NCI-H82 treated with DMSO at 0.1 percent for 48 hours (cell line): ENCODE results near the gene FAM53A.

Experiments
- DNase-seq: peaks from one replicate; lab custom pipeline; 2025; ENCODE audit not compliant: unreplicated experiment; lab: John Stamatoyannopoulos, UW

FAM53A gene, protein sequence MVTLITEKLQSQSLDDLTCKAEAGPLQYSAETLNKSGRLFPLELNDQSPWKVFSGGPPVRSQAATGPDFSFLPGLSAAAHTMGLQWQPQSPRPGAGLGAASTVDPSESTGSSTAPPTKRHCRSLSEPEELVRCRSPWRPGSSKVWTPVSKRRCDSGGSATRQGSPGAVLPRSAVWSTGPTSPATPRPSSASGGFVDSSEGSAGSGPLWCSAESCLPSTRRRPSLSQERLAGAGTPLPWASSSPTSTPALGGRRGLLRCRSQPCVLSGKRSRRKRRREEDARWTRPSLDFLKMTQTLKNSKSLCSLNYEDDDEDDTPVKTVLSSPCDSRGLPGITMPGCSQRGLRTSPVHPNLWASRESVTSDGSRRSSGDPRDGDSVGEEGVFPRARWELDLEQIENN

DNA sequence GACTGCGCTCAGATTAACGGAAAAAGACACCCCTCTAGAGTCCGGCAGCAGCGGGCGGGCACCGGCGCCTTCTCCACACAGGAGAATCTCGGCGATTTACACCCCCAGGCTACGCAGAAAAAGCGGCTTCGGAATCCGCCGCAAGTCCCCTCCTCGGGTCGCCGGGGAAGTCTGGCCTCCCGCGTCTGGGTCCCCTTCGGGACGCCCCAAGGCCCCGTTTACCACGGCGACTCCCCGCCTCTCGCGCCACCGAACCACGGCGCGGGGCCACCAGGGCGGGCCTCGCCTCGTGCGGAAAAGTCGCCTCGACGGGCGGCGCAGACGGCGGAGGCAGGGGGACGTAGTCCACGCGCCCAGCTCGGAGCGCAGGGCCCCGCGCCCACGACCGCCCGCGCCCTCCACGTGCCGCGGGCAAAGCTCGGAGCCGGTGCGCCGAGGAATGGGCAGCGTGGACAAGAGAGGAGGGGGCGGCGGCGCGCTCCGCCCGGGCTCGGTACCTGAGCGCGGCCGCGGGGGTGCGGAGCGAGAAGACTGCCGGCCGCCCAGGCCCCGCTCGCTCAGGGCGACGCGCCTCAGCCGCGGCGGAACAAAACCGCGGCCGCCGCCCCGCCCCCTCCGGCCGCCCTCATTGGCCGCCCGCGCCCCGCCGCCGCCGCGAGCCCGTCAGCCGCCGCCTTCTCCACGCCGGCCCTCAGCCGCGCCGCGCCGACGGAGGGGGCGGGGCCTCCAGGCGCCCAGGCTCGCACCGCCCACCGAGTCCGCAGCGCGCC, at the start of gene FAM53A:
FAM53A (minus strand) TSS at position 578 of the 770 bp plus-strand sequence. CDS start 15,572 bp downstream, outside the sequence.
- DNase-seq = peak; percentile 25

DNA sequence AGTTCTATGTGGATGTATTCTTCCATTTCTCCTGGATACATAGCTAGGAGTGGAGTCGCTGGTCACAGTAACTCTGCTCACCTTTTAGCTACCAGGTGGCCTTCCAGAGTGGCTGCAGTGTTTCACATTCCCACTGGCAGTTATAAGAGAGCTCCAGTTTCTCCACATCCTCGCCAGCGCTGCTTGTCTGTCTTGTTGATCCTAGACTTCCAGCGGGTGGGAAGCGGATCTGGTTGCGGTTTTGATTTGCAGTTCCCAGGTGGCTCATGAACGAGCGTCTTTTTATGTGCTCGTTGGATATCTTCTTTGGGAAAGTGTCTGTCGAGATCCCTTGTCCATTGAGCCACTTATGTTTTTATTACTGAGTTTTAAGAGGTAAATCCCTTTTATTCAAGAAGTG, 48.8 kb upstream of the FAM53A start:
- no peak for DNase-seq

DNA sequence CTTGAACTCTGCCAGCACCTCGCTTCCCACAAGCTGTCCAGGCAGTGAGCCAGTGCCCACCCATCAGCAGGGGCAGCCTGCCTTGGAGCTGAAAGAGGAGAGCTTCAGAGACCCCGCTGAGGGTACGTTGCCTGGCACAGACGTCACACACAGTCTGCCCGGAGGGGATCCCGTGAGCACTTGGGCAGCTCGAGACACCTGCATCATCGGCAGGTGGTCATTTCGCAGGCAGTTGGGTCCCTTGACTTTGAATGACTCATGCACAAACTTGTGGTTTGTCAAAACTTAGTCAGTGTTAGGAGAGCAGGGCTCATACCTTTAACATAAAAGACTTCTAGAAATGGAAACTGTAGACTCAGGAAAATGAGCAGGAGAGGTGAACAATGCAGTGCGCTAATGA, 47.1 kb upstream of the FAM53A start:
- DNase-seq = no peak

DNA sequence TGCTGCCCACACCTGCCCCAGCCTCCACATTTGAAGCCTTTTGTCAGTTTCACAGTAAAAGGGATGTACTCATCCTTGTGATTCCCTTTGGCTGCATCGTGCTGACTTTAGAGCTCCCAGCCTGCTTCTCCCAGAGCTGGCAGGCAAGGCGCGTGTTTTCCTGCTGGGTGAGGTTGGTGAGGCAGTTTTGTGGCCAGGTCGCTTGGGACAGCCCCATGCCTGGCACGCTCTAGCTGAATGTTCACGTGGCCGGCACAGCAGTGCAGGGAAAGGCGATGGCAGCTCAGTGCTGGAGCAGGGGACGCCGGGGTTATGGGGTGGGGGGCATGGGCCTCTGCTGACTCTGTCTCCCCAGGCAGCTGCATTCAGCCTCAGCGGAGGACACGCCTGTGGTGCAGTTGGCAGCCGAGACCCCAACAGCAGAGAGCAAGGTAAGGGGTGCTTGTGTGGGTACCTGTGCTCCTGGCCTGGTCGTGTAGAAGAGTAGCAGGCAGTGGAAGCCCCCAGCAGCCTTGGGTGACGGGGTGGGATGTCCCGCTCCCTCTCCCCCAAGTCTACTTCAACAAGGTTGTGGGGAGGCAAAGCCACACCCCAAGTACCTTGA, 46.5 kb upstream of the FAM53A start:
- DNase-seq = no peak

DNA sequence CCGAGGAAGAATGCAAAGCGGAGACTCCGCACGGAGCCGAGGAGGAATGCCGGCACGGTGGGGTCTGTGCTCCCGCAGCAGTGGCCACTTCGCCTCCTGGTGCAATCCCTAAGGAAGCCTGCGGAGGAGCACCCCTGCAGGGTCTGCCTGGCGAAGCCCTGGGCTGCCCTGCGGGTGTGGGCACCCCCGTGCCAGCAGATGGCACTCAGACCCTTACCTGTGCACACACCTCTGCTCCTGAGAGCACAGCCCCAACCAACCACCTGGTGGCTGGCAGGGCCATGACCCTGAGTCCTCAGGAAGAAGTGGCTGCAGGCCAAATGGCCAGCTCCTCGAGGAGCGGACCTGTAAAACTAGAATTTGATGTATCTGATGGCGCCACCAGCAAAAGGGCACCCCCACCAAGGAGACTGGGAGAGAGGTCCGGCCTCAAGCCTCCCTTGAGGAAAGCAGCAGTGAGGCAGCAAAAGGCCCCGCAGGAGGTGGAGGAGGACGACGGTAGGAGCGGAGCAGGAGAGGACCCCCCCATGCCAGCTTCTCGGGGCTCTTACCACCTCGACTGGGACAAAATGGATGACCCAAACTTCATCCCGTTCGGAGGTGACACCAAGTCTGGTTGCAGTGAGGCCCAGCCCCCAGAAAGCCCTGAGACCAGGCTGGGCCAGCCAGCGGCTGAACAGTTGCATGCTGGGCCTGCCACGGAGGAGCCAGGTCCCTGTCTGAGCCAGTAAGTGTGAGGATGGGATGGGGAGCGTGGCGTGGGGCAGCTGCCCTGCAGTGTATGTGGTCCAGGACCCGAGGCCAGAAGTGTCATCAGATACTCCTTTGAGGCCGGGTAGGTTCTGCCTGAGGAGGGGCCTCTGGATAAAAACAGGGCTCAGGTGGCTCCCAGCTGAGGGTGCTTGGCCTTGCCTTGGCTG, 44.2 kb upstream of the FAM53A start:
- no peak for DNase-seq

DNA sequence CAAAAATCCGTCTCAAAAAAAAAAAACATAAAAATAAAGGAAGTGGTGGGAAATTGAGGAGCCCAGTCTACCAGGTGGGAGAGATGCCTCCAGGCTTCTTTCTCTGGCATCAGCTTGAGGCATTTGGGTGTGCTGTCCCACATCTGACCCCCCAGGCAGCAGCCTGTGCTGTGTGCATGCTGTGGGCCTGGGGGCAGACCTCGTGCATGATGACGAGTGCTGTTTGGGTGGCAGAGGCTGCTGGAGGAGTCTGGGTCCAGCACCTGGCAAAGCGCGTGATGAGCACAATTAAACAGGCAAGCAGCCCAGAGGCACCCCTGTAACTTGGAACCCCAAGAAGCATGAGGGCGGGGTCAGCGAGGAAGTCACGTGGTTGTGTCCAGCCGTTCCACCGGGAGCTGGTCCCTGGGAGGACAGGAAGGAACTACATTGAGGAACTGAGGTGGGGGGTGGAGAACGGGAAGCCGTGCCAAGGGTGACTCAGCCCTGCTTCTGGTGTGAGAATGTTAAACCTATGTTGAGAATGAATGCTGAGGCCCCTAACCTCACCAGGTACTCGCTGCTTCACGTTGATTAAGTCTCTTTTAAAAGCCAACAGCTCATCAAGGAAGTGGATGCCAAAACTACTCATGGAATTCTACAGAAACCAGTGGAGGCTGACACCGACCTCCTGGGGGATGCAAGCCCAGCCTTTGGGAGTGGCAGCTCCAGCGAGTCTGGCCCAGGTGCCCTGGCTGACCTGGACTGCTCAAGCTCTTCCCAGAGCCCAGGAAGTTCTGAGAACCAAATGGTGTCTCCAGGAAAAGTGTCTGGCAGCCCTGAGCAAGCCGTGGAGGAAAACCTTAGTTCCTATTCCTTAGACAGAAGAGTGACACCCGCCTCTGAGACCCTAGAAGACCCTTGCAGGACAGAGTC, 43.3 kb upstream of the FAM53A start:
- DNase-seq = no peak

DNA sequence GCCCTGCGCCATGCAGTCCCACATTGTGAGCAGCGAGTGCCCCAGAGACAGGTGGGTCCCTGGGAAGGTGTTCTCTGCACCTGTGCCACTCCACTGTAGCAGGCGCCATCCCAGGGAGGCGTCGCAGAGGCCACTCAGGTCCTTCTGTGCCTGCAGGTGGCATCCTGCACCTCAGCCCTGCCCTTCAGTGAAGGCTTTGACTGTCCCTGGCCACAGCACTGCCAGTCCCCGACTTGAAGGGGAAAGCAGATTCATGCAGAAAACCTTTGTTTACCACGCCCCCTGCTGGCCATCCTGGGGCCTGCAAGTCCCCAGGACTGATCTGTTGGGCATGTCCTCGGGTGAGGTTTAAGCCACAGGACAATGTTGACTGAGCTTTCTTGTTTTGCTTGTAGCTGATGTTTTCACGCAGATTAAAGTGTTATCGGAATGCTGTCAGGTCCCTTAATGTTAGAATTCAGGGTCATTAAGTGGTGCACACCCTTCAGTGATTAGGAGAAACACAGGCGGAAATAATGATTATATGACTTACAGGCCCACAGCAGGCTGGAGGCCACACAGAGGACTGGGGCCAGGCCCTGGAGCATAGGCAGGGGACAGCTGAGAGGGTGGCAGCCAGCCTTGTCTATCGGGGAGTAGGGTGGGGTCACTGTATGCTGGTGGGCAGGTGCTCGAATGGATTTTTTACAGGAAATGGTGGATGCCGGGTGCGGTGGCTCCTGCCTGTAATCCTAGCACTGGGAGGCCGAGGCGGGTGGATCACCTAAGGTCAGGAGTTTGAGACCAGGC, 42.2 kb upstream of the FAM53A start:
- DNase-seq = no peak

DNA sequence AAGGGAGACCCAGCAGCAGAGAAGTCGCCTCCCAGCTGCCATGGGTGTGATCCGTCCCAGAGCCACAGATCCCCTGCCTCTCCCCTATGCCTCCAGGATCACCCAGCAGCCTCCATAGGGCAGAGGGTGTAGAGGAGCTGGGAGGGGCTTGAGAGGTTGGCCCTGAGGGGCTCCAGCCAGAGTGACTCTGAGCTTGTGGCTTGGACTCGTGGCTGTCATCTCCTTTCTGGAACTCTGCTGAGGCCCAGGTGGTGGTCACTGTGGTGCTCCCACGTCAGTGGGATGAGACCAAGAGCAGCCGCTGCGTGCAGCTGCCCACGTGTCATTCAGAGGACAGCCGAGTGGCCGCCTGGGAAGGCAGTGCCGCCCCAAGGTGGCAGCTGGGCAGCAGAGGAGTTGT, 41.4 kb upstream of the FAM53A start:
- no peak for DNase-seq

DNA sequence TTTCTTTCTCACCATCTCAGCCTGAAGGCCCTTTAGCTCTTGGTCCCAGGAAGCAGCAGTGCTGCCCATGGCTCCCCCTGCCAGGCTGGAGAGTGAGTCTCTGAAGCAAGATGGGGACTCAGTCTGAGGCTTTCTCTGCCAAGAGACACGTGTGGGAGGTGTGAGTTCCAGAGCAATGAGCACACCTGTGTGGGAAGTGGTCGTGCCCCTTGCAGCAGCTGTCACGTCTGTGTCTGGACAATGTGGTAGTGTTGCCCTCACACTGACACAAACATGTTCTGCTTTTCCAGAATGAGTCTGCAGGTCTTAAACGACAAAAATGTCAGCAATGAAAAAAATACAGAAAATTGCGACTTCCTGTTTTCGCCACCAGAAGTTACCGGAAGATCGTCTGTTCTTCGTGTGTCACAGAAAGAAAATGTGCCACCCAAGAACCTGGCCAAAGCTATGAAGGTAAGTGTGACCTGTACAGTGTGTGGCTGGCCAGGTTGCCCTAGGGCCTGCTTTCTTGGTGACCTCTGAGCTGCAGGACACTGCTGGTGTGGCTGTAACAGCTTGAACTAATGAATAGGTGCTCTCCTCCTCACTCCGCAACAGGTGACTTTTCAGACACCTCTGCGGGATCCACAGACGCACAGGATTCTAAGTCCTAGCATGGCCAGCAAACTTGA, 39.2 kb upstream of the FAM53A start:
- DNase-seq = no peak

DNA sequence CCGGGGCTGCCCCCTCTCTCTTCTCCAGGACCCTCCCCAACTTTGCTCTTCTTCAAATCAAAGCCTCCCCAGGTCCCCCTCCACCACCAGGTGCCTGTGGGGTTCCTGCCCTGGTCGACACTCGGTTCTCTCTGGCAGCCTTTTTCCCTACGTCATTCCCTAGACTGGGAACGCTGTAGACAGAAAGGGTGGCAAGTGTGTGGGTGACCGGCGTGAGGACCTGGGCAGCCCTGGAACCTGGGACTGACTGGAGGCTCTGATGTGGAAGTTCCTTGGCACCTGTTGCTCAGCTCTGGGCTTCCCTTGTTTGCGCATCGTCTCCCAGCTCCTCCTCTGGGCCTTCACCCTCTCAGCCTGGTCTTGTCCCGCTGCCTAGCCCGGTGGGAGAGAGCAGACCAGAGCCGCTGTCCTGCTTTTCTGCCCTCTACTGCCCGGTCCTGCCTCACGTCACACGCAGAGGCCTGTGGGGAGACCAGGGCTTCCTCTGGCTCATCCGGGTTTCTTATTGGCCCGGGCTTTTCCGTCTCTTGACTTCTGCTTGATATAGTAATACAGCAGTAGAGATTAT, 38.5 kb upstream of the FAM53A start:
- no peak for DNase-seq

DNA sequence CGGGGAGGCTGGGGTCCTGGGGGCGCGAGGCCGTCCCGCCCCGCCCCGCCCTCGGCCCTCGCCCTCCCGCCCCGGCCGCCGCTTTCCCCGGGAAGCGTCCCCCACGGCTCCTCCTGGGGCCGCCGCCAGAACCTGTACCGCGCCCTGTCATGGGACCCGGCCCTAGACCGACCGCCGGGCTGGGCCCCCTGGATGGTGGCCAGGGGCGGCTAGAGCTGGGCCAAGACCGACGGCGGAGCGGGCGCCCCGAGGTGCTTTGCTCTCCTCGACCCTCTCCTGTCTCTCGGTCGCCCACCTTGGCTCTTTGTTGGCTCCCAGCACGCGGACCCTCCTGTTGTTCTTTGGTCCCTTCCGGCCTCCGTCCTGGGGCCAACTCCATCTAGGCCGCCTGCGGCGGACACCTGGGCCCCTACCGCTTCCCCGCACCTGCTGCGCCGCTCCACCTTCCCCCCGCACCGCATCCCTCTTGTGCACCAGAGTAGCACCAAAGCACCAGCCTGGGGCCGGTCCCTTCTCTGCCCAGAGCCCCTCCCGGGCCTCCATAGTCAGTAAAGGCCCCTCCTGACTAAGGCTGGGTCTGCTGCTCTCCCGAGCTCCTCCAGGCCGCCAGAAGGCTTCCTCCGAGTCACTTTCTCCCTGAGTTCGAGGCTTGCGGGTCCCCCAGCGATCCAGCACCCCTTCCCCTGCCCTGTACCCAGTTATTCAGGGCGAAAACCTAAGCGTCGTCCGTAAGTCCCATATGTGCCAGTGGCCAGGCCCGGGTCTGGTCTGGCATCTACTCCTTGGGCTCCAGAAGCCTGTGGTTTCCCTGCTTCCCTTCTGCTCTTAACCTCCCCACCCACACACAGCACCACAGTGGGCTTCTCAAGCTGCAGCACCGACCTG, 37.8 kb upstream of the FAM53A start:
- DNase-seq = no peak

DNA sequence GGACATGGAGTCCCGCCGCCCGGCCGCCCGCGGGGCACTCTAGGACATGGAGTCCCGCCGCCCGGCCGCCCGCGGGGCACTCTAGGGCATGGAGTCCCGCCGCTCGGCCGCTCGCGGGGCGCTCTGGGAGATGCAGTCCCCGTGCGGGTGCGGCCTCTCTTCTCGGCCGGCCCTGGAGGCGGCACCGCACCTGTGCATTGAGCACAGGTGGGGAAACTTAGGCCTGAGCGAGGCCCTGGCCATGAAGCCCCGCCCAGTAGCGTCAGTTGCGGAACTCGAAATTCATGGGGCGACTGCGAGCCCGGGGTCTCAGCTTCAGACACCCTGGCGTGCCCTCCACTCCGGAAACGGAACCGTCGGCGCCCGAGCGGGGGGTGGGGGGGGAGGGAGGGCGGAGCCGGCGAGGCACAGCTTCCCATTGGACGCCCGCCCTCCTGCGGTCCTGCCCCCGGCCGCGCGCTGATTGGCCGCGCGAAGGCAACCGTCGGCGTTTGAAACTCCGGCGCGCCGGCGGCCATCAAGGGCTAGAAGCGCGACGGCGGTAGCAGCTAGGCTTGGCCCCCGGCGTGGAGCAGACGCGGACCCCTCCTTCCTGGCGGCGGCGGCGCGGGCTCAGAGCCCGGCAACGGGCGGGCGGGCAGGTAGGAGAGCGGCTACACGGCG, 37.0 kb upstream of the FAM53A start, which contains the start of the genes TACC3 and TMEM129:
TACC3 (plus strand) TSS at position 519 of the 663 bp plus-strand sequence. CDS start 1,901 bp downstream, outside the sequence.
TMEM129 (minus strand) TSS at position 321 of the 663 bp plus-strand sequence. CDS start 486 bp downstream, outside the sequence.
- DNase-seq = peak; percentile 64

DNA sequence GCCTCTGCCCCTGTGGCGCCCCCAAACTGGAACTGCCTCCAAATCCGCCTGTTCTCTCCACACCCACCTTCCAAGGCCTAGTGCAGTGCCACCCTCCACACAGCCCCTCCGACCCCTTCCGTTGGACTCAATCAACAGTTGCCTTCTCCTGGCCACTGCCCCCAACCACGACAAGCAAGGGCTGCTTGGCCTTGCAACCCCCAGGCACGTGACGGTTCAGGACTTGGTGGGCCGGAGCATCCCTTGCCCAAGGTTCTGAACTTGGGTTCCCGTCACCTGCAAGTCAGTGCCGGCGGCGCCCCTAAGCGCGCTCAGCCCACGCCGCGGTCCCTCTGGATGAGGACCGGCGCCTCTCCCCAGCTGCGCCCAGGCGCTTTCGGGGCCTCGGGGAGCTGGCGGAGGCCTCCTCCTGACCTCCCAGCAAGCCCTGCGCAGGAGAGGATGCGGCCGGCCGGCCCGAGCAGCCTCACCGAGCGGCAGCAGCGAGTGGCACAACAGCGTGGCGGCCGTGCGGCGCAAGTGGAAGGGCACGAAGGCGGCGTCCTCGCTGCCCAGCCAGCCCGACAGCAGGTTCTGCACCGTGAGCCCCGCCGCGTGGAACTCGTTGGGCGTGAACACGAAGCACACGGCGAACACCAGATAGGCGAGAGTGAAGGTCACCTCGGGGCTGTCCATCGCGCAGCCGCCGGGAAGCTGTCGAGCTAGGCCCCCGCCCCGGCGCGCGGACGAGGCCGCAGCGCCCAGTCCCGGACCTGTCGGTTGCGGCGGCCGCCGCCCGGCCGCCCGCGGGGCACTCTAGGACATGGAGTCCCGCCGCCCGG, 36.3 kb upstream of the FAM53A start:
- DNase-seq = no peak

DNA sequence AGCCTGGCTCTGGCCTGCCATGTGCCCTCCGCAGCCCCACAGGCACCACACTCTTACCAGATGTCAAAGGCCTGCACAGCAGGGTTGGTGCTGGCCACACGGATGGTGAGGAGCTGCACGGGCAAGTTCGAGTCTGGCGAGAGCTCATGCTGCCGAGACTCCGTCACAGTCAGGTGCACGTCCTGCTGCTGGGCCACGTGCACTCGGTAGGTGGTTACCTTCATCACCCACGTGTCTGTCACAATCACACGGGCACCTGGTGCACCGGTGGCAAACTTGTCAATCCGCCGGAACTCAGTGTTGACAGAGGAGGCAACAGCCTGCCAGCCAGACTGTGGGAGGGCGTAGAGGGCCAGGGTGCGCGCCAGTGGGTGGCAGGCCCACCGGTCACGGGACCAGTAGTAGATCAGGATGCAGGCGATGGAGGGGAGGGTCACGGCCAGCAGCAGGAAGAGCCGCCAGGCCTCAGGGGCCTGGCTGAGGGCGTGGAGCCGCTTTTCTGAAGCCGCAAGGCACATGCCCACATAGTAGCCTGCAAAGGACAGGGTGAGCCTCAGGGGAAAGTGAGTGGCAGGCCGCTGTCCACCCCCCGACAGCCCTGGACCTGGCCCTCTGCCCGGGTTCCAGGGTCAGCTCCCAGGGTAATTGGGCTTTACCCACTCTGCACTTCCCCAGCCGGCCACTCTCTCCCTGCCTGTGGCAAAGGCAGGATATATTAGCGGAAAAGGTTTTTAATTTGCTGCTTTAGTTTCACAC, 34.2 kb upstream of the FAM53A start:
- no peak for DNase-seq
